Measurements from ENCODE around the gene MGST3. TPM values are rescaled to one million over a fixed set of nuclear protein-coding genes. Genes with fewer than 3 reads are reported as not detected.

MGST3 gene
- polyA plus RNA-seq, 2 of the 4 experiments (the other 2 are of a cell fraction) = 216 to 217 TPM

- no peak for FAIRE-seq
- Histone ChIP-seq H3K4me1 (no peaks in the 10 kb centered on the region), H3K4me3 (no peak overlapping the region), H3K9me3 (peaks cover 3% of the 10 kb centered on the region; the same call in 1 of the 3 replicates), H3K4me2 (no peak overlapping the region), H3K27ac (no peak overlapping the region)
- ATAC-seq = no peak
- TF ChIP-seq RCOR1 (IDR thresholded peaks at IDR 0.05; ENCODE audit: low read depth, low read length) = no peak
- TF ChIP-seq TFCP2L1 (CRISPR knock-in tag; IDR thresholded peaks at IDR 0.05) = no peak
- no peak for TF ChIP-seq NPAS2 (CRISPR knock-in tag; IDR thresholded peaks at IDR 0.05; ENCODE audit: borderline replicate concordance)
- TF ChIP-seq, protein P1, sequence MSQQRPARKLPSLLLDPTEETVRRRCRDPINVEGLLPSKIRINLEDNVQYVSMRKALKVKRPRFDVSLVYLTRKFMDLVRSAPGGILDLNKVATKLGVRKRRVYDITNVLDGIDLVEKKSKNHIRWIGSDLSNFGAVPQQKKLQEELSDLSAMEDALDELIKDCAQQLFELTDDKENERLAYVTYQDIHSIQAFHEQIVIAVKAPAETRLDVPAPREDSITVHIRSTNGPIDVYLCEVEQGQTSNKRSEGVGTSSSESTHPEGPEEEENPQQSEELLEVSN (IDR thresholded peaks at IDR 0.05; ENCODE audit: borderline replicate concordance, low read depth) = no peak
- TF ChIP-seq ELK1 (IDR thresholded peaks at IDR 0.05; ENCODE audit: low read depth, low read length) = no peak
- no peak for TF ChIP-seq CHD4 (IDR thresholded peaks at IDR 0.05; ENCODE audit: borderline replicate concordance)
- no peak for TF ChIP-seq HOXB13 (CRISPR knock-in tag; IDR thresholded peaks at IDR 0.05; ENCODE audit: low read depth)
- TF ChIP-seq, protein P2, sequence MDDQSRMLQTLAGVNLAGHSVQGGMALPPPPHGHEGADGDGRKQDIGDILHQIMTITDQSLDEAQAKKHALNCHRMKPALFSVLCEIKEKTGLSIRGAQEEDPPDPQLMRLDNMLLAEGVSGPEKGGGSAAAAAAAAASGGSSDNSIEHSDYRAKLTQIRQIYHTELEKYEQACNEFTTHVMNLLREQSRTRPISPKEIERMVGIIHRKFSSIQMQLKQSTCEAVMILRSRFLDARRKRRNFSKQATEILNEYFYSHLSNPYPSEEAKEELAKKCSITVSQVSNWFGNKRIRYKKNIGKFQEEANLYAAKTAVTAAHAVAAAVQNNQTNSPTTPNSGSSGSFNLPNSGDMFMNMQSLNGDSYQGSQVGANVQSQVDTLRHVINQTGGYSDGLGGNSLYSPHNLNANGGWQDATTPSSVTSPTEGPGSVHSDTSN (IDR thresholded peaks at IDR 0.05) = no peak
- no peak for TF ChIP-seq EP300 (IDR thresholded peaks at IDR 0.05)
- no peak for TF ChIP-seq SMC3 (IDR thresholded peaks at IDR 0.05)
- no peak for TF ChIP-seq MAZ (IDR thresholded peaks at IDR 0.05; ENCODE audit: borderline replicate concordance, low read depth, low read length)
- TF ChIP-seq MYC (IDR thresholded peaks at IDR 0.05; ENCODE audit: borderline replicate concordance, low read length) = no peak
- TF ChIP-seq, protein P3, sequence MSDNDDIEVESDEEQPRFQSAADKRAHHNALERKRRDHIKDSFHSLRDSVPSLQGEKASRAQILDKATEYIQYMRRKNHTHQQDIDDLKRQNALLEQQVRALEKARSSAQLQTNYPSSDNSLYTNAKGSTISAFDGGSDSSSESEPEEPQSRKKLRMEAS (IDR thresholded peaks at IDR 0.05) = no peak
- no peak for TF ChIP-seq KDM1A (IDR thresholded peaks at IDR 0.05; ENCODE audit: low read depth)
- TF ChIP-seq HOXA7 (CRISPR knock-in tag; IDR thresholded peaks at IDR 0.05) = no peak
- TF ChIP-seq CEBPB (IDR thresholded peaks at IDR 0.05) = no peak
- no peak for DNase-seq (ENCODE audit: low read depth in 1 of 2, low spot score in 1 of 2)
- 100% methylated on average over 1 of the region's 1 CpG for WGBS (ENCODE audit: missing lambda C conversion rate)
- POLR2A ChIA-PET = no interaction called here
- CTCF ChIA-PET = no interaction called here
Measured at GRCh38 chr1:165675794-165676193, 44.8 kb downstream of the MGST3 start.

DNA sequence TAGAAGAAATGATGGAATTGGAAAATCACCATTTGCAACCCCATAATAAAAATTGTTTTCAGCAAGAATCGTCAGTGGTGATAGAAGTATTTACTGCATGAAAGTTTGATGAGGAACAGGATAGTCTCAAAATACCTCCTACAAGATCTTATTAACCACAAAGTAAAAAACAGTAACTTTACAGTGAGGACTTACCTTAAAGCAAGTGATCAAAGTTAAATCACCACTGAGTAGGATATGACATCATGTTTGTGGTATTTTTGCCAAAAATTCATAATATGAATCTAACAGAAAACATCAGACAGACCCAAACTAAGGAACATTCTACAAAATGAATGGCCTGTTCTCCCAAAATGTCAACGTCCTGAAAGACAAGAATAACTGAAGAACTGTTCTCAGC, 47.5 kb downstream of the MGST3 start:
- Histone ChIP-seq H3K9me3 (peaks cover 3% of the 10 kb centered on the region; the same call in 1 of the 3 replicates), H3K4me1 (no peaks in the 10 kb centered on the region), H3K27ac (no peak overlapping the region), H3K4me3 (no peak overlapping the region), H3K4me2 (no peak overlapping the region)
- ChIA-PET CTCF (interaction anchor here (1.2 kb wide), 1 partner anchor 19 kb away, joined by 5 read pairs; the partner anchor contains the start of gene ALDH9A1), POLR2A (no interaction called here)
- TF ChIP-seq JUNB (IDR thresholded peaks at IDR 0.05) (no peak), EHF (CRISPR knock-in tag; IDR thresholded peaks at IDR 0.05) (no peak), FOXS1 (CRISPR knock-in tag; IDR thresholded peaks at IDR 0.05) (no peak), FOSL2 (IDR thresholded peaks at IDR 0.05) (no peak), FOSL2 (CRISPR knock-in tag; IDR thresholded peaks at IDR 0.05) (no peak), MYC (IDR thresholded peaks at IDR 0.05; ENCODE audit: borderline replicate concordance, low read length) (no peak), FOSB (CRISPR knock-in tag; IDR thresholded peaks at IDR 0.05) (no peak), CEBPB (IDR thresholded peaks at IDR 0.05) (no peak), ZC3H11A (IDR thresholded peaks at IDR 0.05) (no peak), SREBF2 (IDR thresholded peaks at IDR 0.05) (no peak), HDAC2 (IDR thresholded peaks at IDR 0.05) (no peak), USF2 (IDR thresholded peaks at IDR 0.05) (no peak), SMC3 (IDR thresholded peaks at IDR 0.05) (no peak), ATOH8 (CRISPR knock-in tag; IDR thresholded peaks at IDR 0.05; ENCODE audit: low read depth) (no peak), EHMT2 (IDR thresholded peaks at IDR 0.05; ENCODE audit: low read depth) (no peak), JUN (IDR thresholded peaks at IDR 0.05) (no peak), TFCP2L1 (CRISPR knock-in tag; IDR thresholded peaks at IDR 0.05) (no peak), ZNF302 (CRISPR knock-in tag; IDR thresholded peaks at IDR 0.05) (no peak), RFX5 (IDR thresholded peaks at IDR 0.05) (no peak)
- TF ChIP-seq, protein P4, sequence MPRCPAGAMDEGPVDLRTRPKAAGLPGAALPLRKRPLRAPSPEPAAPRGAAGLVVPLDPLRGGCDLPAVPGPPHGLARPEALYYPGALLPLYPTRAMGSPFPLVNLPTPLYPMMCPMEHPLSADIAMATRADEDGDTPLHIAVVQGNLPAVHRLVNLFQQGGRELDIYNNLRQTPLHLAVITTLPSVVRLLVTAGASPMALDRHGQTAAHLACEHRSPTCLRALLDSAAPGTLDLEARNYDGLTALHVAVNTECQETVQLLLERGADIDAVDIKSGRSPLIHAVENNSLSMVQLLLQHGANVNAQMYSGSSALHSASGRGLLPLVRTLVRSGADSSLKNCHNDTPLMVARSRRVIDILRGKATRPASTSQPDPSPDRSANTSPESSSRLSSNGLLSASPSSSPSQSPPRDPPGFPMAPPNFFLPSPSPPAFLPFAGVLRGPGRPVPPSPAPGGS (IDR thresholded peaks at IDR 0.05) = no peak
- TF ChIP-seq, protein P1 (IDR thresholded peaks at IDR 0.05; ENCODE audit: borderline replicate concordance, low read depth) = no peak
- ATAC-seq = no peak
- no peak for DNase-seq (ENCODE audit: low read depth in 1 of 2, low spot score in 1 of 2)
- no peak for FAIRE-seq
- 3% methylated on average over 2 of the region's 2 CpGs for WGBS (ENCODE audit: missing lambda C conversion rate)

All from A549 (cell line).